Umbilical cord (tissue), 2 donors: ENCODE results near the gene P2RY10. TPM values are rescaled to one million over a fixed set of nuclear protein-coding genes. Genes with fewer than 3 reads are reported as not detected.
"Not testable (repeated sequence)": the region's sequence is repeated elsewhere in the genome, so short reads cannot be mapped to it uniquely, and the experiment has no call there.

Experiments
- DNase-seq: peaks from one replicate; pipeline ENCODE4 v3.0.0-alpha.2; 2015; ENCODE audit warnings: low spot score
- total RNA-seq: library from RNA; depleted of rRNA; stranded (reverse); fragments of >200 nt; gene quantifications from one replicate; pipeline ENCODE4 v1.2.3, GENCODE V29; 2014; ENCODE audit warnings: low replicate concordance; ENCODE audit not compliant: insufficient read depth

Gene P2RY10
- 2.4 TPM for total RNA-seq

GRCh38 chrX:78945186-78945912 is at the start of gene P2RY10:
Gene P2RY10, plus strand, starts transcription at chrX:78945391. Its CDS starts 15,130 bp downstream, at chrX:78960521.
- DNase-seq = no peak

- DNase-seq = no peak
These were observed 22.4 kb upstream of the P2RY10 start for GRCh38 chrX:78922754-78923153.

- no peak for DNase-seq
These were observed 21.8 kb upstream of the P2RY10 start for GRCh38 chrX:78923198-78924015.

GRCh38 chrX:78931814-78932213 is 13.4 kb upstream of the P2RY10 start:
- no peak for DNase-seq

- no peak for DNase-seq
These were observed 10.3 kb upstream of the P2RY10 start for GRCh38 chrX:78934866-78935265.

- no peak for DNase-seq
These were observed 840 bp upstream of the P2RY10 start for GRCh38 chrX:78944351-78944750.

- DNase-seq = no peak
These were observed 1.2 kb downstream of the P2RY10 start for GRCh38 chrX:78946178-78946931.

GRCh38 chrX:78950009-78950835 is 5.0 kb downstream of the P2RY10 start:
- DNase-seq = no peak

GRCh38 chrX:78957049-78957767 is 12.0 kb downstream of the P2RY10 start:
- no peak for DNase-seq

GRCh38 chrX:78957768-78958130 is 12.6 kb downstream of the P2RY10 start:
- no peak for DNase-seq

GRCh38 chrX:78958419-78959116 is 13.4 kb downstream of the P2RY10 start:
- no peak for DNase-seq

GRCh38 chrX:78960888-78961287 is 15.7 kb downstream of the P2RY10 start:
- no peak for DNase-seq

GRCh38 chrX:78964598-78964997 is 19.4 kb downstream of the P2RY10 start:
- no peak for DNase-seq

GRCh38 chrX:78979789-78980464 is 34.7 kb downstream of the P2RY10 start:
- no peak for DNase-seq

- no peak for DNase-seq
These were observed 44.2 kb downstream of the P2RY10 start for GRCh38 chrX:78989349-78989748.

GRCh38 chrX:78997870-78998558 is 52.8 kb downstream of the P2RY10 start:
- no peak for DNase-seq

- DNase-seq = not testable (repeated sequence)
These were observed 62.3 kb downstream of the P2RY10 start for GRCh38 chrX:79007540-79007939.
